ENCODE data around the gene MAPKAP1. TPM values are rescaled to one million over a fixed set of nuclear protein-coding genes. Genes with fewer than 3 reads are reported as not detected.
A peak's percentile ranks its signal among the peaks of the same experiment; 100 is the strongest.

MAPKAP1 gene
- total RNA-seq, 4 donors from 2014 or later = 59.0 to 98.2 (median 70.9) TPM

- H3K4me1 ChIP-seq = peaks cover 0 to 19% (median 0%) of the 10 kb centered on the region in 4 donors
- H3K27ac ChIP-seq = no peak overlapping the region
- H3K4me3 ChIP-seq = no peak overlapping the region
- H3K36me3 ChIP-seq = no peaks in the 10 kb centered on the region
- no peaks in the 10 kb centered on the region for H3K27me3 ChIP-seq
- no peak for TF ChIP-seq POLR2A (IDR thresholded peaks at IDR 0.05)
- TF ChIP-seq CTCF (IDR thresholded peaks at IDR 0.05) = no peak
- DNase-seq = no peak
- no peaks in the 10 kb centered on the region for H3K9me3 ChIP-seq
Observed at GRCh38 chr9:125409217-125409636, 297.8 kb downstream of the MAPKAP1 start.

- peak overlapping the region in 3 of 4 donors; percentile 1 to 44 (median 32) for H3K27ac ChIP-seq
- no peaks in the 10 kb centered on the region for H3K36me3 ChIP-seq
Observed at GRCh38 chr9:125407974-125408900, 298.8 kb downstream of the MAPKAP1 start.

GRCh38 chr9:125407432-125407973 is 299.5 kb downstream of the MAPKAP1 start:
- Histone ChIP-seq H3K27ac (no peak overlapping the region), H3K36me3 (no peaks in the 10 kb centered on the region), H3K9me3 (no peaks in the 10 kb centered on the region), H3K27me3 (no peaks in the 10 kb centered on the region), H3K4me1 (peaks cover 0 to 19% (median 0%) of the 10 kb centered on the region in 4 donors), H3K4me3 (peak overlapping the region; percentile 41 to 66 (median 56))
- no peak for DNase-seq
- TF ChIP-seq CTCF (IDR thresholded peaks at IDR 0.05) (no peak), POLR2A (IDR thresholded peaks at IDR 0.05) (no peak)

More at GRCh38 chr9:125407974-125408900, 298.8 kb downstream of the MAPKAP1 start:
- TF ChIP-seq POLR2A (IDR thresholded peaks at IDR 0.05) (no peak), CTCF (IDR thresholded peaks at IDR 0.05) (peak; percentile 17 to 93 (median 74))
- H3K27me3 ChIP-seq = no peaks in the 10 kb centered on the region
- peaks cover 0 to 19% (median 0%) of the 10 kb centered on the region in 4 donors for H3K4me1 ChIP-seq
- H3K9me3 ChIP-seq = no peaks in the 10 kb centered on the region
- peak; percentile 50 to 84 (median 82) for DNase-seq
- peak overlapping the region; percentile 41 to 66 (median 56) for H3K4me3 ChIP-seq

- Histone ChIP-seq H3K4me1 (peaks cover 0 to 19% (median 0%) of the 10 kb centered on the region in 4 donors), H3K4me3 (no peak overlapping the region), H3K27ac (no peak overlapping the region), H3K36me3 (no peaks in the 10 kb centered on the region), H3K27me3 (no peaks in the 10 kb centered on the region), H3K9me3 (no peaks in the 10 kb centered on the region)
- TF ChIP-seq POLR2A (IDR thresholded peaks at IDR 0.05) = no peak
- no peak for TF ChIP-seq CTCF (IDR thresholded peaks at IDR 0.05)
- no peak for DNase-seq
Observed at GRCh38 chr9:125406810-125407087, 300.3 kb downstream of the MAPKAP1 start.

- no peaks in the 10 kb centered on the region for H3K9me3 ChIP-seq
- TF ChIP-seq CTCF (IDR thresholded peaks at IDR 0.05) (no peak), POLR2A (IDR thresholded peaks at IDR 0.05) (no peak)
Observed at GRCh38 chr9:125405938-125406809, 300.8 kb downstream of the MAPKAP1 start.

More at GRCh38 chr9:125405938-125406809, 300.8 kb downstream of the MAPKAP1 start:
- no peak overlapping the region for H3K27ac ChIP-seq
- H3K4me1 ChIP-seq = peaks cover 0 to 19% (median 0%) of the 10 kb centered on the region in 4 donors
- H3K27me3 ChIP-seq = no peaks in the 10 kb centered on the region
- H3K4me3 ChIP-seq = no peak overlapping the region
- no peaks in the 10 kb centered on the region for H3K36me3 ChIP-seq
- no peak for DNase-seq

Measured in Peyer's patch (tissue), 4 donors.